ENCODE results near the gene SF3A1.

The SF3A1 gene

GRCh38 chr22:30383061-30383460 lies 26.4 kb upstream of the SF3A1 start:
- H3K27me3 ChIP-seq (replicated peaks; ENCODE audit: insufficient read depth, low read length) = no peaks in the 10 kb centered on the region
- H3F3A ChIP-seq (ENCODE audit: insufficient read depth, low read length) = no peaks in the 10 kb centered on the region
- no peaks in the 10 kb centered on the region for H3K36me3 ChIP-seq (replicated peaks; ENCODE audit: insufficient read depth, low read length)
- H3K9me2 ChIP-seq (replicated peaks; ENCODE audit: insufficient read depth, low read length) = no peaks in the 10 kb centered on the region
- 0 out of 2 replicates have a peak, but pooled peaks cover 7% of the 10 kb centered on the region for H3K4me1 ChIP-seq (ENCODE audit: low read length)
- no peak overlapping the region for H3K27ac ChIP-seq (ENCODE audit: low read length)
- H3K4me2 ChIP-seq (ENCODE audit: low read depth, low read length) = no peak overlapping the region
- TF ChIP-seq EZH2phosphoT487 (IDR thresholded peaks at IDR 0.05; ENCODE audit: low read length) (no peak), EZH2 (optimal IDR thresholded peaks at IDR 0.05; ENCODE audit: low read depth, low read length) (no peak), CTCF (IDR thresholded peaks at IDR 0.05; ENCODE audit: low read length) (no peak)
- no peaks in the 10 kb centered on the region for H3K9me3 ChIP-seq (replicated peaks; ENCODE audit: insufficient read depth, low read length)
- no peak overlapping the region for H3K9ac ChIP-seq (ENCODE audit: low read length)
- no peak overlapping the region for H3K4me3 ChIP-seq (ENCODE audit: low read length)
- H4K20me1 ChIP-seq (ENCODE audit: insufficient read depth, low read length) = no peaks in the 10 kb centered on the region
- H2AFZ ChIP-seq (ENCODE audit: low read length) = no peak overlapping the region
- no peaks in the 10 kb centered on the region for H3K79me2 ChIP-seq (ENCODE audit: low read length)
- DNase-seq = no peak

GRCh38 chr22:30382340-30382739 lies 25.6 kb upstream of the SF3A1 start:
- Histone ChIP-seq H3K4me3 (ENCODE audit: low read length) (no peak overlapping the region), H3K27ac (ENCODE audit: low read length) (no peak overlapping the region), H3K79me2 (ENCODE audit: low read length) (no peaks in the 10 kb centered on the region), H3K9me2 (replicated peaks; ENCODE audit: insufficient read depth, low read length) (no peaks in the 10 kb centered on the region), H3K4me2 (ENCODE audit: low read depth, low read length) (no peak overlapping the region), H3K9me3 (replicated peaks; ENCODE audit: insufficient read depth, low read length) (no peaks in the 10 kb centered on the region), H2AFZ (ENCODE audit: low read length) (no peak overlapping the region), H4K20me1 (ENCODE audit: insufficient read depth, low read length) (no peaks in the 10 kb centered on the region), H3F3A (ENCODE audit: insufficient read depth, low read length) (no peaks in the 10 kb centered on the region), H3K4me1 (ENCODE audit: low read length) (0 out of 2 replicates have a peak, but pooled peaks cover 7% of the 10 kb centered on the region), H3K36me3 (replicated peaks; ENCODE audit: insufficient read depth, low read length) (no peaks in the 10 kb centered on the region), H3K27me3 (replicated peaks; ENCODE audit: insufficient read depth, low read length) (no peaks in the 10 kb centered on the region), H3K9ac (ENCODE audit: low read length) (no peak overlapping the region)
- no peak for TF ChIP-seq EZH2 (optimal IDR thresholded peaks at IDR 0.05; ENCODE audit: low read depth, low read length)
- TF ChIP-seq CTCF (IDR thresholded peaks at IDR 0.05; ENCODE audit: low read length) = no peak
- TF ChIP-seq EZH2phosphoT487 (IDR thresholded peaks at IDR 0.05; ENCODE audit: low read length) = no peak
- no peak for DNase-seq

- Histone ChIP-seq H3K4me1 (ENCODE audit: low read length) (0 out of 2 replicates have a peak, but pooled peaks cover under 1% of the 10 kb centered on the region), H3K27me3 (replicated peaks; ENCODE audit: insufficient read depth, low read length) (no peaks in the 10 kb centered on the region), H3K4me2 (ENCODE audit: low read depth, low read length) (no peak overlapping the region), H2AFZ (ENCODE audit: low read length) (no peak overlapping the region), H3K9me2 (replicated peaks; ENCODE audit: insufficient read depth, low read length) (no peaks in the 10 kb centered on the region), H3K27ac (ENCODE audit: low read length) (no peak overlapping the region), H3K4me3 (ENCODE audit: low read length) (no peak overlapping the region), H3K9ac (ENCODE audit: low read length) (no peak overlapping the region), H3F3A (ENCODE audit: insufficient read depth, low read length) (no peaks in the 10 kb centered on the region), H4K20me1 (ENCODE audit: insufficient read depth, low read length) (no peaks in the 10 kb centered on the region), H3K9me3 (replicated peaks; ENCODE audit: insufficient read depth, low read length) (no peaks in the 10 kb centered on the region), H3K36me3 (replicated peaks; ENCODE audit: insufficient read depth, low read length) (no peaks in the 10 kb centered on the region), H3K79me2 (ENCODE audit: low read length) (no peaks in the 10 kb centered on the region)
- TF ChIP-seq EZH2phosphoT487 (IDR thresholded peaks at IDR 0.05; ENCODE audit: low read length) (no peak), EZH2 (optimal IDR thresholded peaks at IDR 0.05; ENCODE audit: low read depth, low read length) (no peak), CTCF (IDR thresholded peaks at IDR 0.05; ENCODE audit: low read length) (no peak)
- DNase-seq = no peak
These were observed 24.6 kb upstream of the SF3A1 start for GRCh38 chr22:30381264-30381663.
